Left ventricle myocardium inferior (tissue), 1 donor: ENCODE results near the gene ALMS1. TPM values are rescaled to one million over a fixed set of nuclear protein-coding genes. Genes with fewer than 3 reads are reported as not detected.

Experiments
- DNase-seq: peaks from one replicate; pipeline ENCODE4 v3.0.0-alpha.2; 2020
- H3K27ac ChIP-seq: fragments of 200-600 bp; replicated peaks from 2 replicates; pipeline ENCODE4 v1.8.0; 2021
- H3K27me3 ChIP-seq: fragments of 200-600 bp; 2 replicates; pipeline ENCODE4 v1.8.0; 2021; ENCODE audit warnings: low read depth
- H3K36me3 ChIP-seq: fragments of 200-600 bp; 2 replicates; pipeline ENCODE4 v1.8.0; 2021
- H3K4me1 ChIP-seq: fragments of 200-600 bp; 2 replicates; pipeline ENCODE4 v1.8.0; 2021
- H3K4me3 ChIP-seq: fragments of 200-600 bp; 2 replicates; pipeline ENCODE4 v1.8.0; 2021; ENCODE audit warnings: mild to moderate bottlenecking, moderate library complexity
- H3K9me3 ChIP-seq: fragments of 200-600 bp; replicated peaks from 2 replicates; pipeline ENCODE4 v1.8.0; 2021
- CTCF ChIP-seq: fragments of 200-600 bp; IDR thresholded peaks from 2 replicates; pipeline ENCODE4 v1.8.0; 2021; ENCODE audit warnings: antibody characterized with exemption, mild to moderate bottlenecking, borderline replicate concordance
- intact Hi-C: fragments of 100-400 bp; cut with micrococcal nuclease; formaldehyde crosslinking; loops from one replicate; pipeline ENCODE4 v1.11.0; 2022
- total RNA-seq: library from RNA; stranded (reverse); fragmentation: NEBNext Ultra II Directional; extraction: Animal tissue kit (Norgen Biotek cat#: 25700); gene quantifications from one replicate; pipeline ENCODE4 v1.2.1, GENCODE V29; 2021
- donor health status: DM: no; HTN: yes; CAD: no; lungs with severe emphysema.

Gene ALMS1
- total RNA-seq, 1 donor from 2014 or later = 7.7 TPM

- Histone ChIP-seq H3K9me3 (no peaks in the 10 kb centered on the region), H3K27me3 (peaks cover 8% of the 10 kb centered on the region), H3K4me1 (peaks cover 25% of the 10 kb centered on the region), H3K27ac (peak overlapping the region; percentile 96), H3K36me3 (no peaks in the 10 kb centered on the region), H3K4me3 (peak overlapping the region; percentile 89)
- intact Hi-C loops = no loop called here
- no peak for DNase-seq
- no peak for TF ChIP-seq CTCF
Measured at GRCh38 chr2:73385123-73385503, 523 bp upstream of the ALMS1 start.

GRCh38 chr2:73386342-73386868, 769 bp downstream of the ALMS1 start:
- no peak for DNase-seq
- no peaks in the 10 kb centered on the region for H3K36me3 ChIP-seq
- peak overlapping the region; percentile 96 for H3K27ac ChIP-seq
- H3K27me3 ChIP-seq = no peaks in the 10 kb centered on the region
- no peaks in the 10 kb centered on the region for H3K9me3 ChIP-seq
- peak overlapping the region; percentile 89 for H3K4me3 ChIP-seq
- intact Hi-C loops = no loop called here
- no peak for TF ChIP-seq CTCF
- peaks cover 25% of the 10 kb centered on the region for H3K4me1 ChIP-seq

GRCh38 chr2:73386894-73387636, 1.4 kb downstream of the ALMS1 start:
- no peak for DNase-seq
- H3K4me1 ChIP-seq = peaks cover 25% of the 10 kb centered on the region
- no peaks in the 10 kb centered on the region for H3K36me3 ChIP-seq
- no peaks in the 10 kb centered on the region for H3K9me3 ChIP-seq
- intact Hi-C loops = no loop called here
- H3K4me3 ChIP-seq = peak overlapping the region; percentile 89
- TF ChIP-seq CTCF = no peak
- no peaks in the 10 kb centered on the region for H3K27me3 ChIP-seq
- peak overlapping the region; percentile 96 for H3K27ac ChIP-seq

GRCh38 chr2:73402386-73403103, 16.9 kb downstream of the ALMS1 start:
- H3K36me3 ChIP-seq = peaks cover 29% of the 10 kb centered on the region
- no peak for DNase-seq
- no peak overlapping the region for H3K4me3 ChIP-seq
- H3K9me3 ChIP-seq = peaks cover 40% of the 10 kb centered on the region
- no peak for TF ChIP-seq CTCF
- no peak overlapping the region for H3K27ac ChIP-seq
- intact Hi-C loops = no loop called here
- no peaks in the 10 kb centered on the region for H3K4me1 ChIP-seq
- no peaks in the 10 kb centered on the region for H3K27me3 ChIP-seq

GRCh38 chr2:73403237-73403636, 17.6 kb downstream of the ALMS1 start:
- peaks cover 29% of the 10 kb centered on the region for H3K36me3 ChIP-seq
- no peak for TF ChIP-seq CTCF
- intact Hi-C loops = no loop called here
- H3K9me3 ChIP-seq = peaks cover 39% of the 10 kb centered on the region
- H3K4me1 ChIP-seq = no peaks in the 10 kb centered on the region
- no peak overlapping the region for H3K27ac ChIP-seq
- H3K27me3 ChIP-seq = no peaks in the 10 kb centered on the region
- DNase-seq = no peak
- no peak overlapping the region for H3K4me3 ChIP-seq
